Nephron (organoid): Measurements from ENCODE around the gene AFF1.
"Not testable (repeated sequence)": the region's sequence is repeated elsewhere in the genome, so short reads cannot be mapped to it uniquely, and the experiment has no call there.

Experiments
- H3K27ac Mint-ChIP-seq, 3 experiments: 2 replicates each; pipeline ENCODE4 v1.8.0; 2020; ENCODE audit warnings: mixed read lengths in 3 of 3, mild to moderate bottlenecking in 2 of 3, moderate library complexity in 1 of 3
- H3K27me3 Mint-ChIP-seq: 2 replicates; pipeline ENCODE4 v1.8.0; 2021; ENCODE audit warnings: low read depth, mild to moderate bottlenecking, moderate library complexity, mixed read lengths
- H3K36me3 Mint-ChIP-seq: 2 replicates; pipeline ENCODE4 v1.8.0; 2020; ENCODE audit warnings: low read depth, mixed read lengths
- H3K4me1 Mint-ChIP-seq: 2 replicates; pipeline ENCODE4 v1.8.0; 2020; ENCODE audit warnings: mixed read lengths
- H3K4me3 Mint-ChIP-seq, 3 experiments: 2 replicates each; pipeline ENCODE4 v1.8.0; 2020; ENCODE audit warnings: mild to moderate bottlenecking in 3 of 3, mixed read lengths in 3 of 3, moderate library complexity in 2 of 3
- H3K9me3 Mint-ChIP-seq: 2 replicates; pipeline ENCODE4 v1.8.0; 2020; ENCODE audit warnings: mixed read lengths
- TF ChIP-seq, protein P1 (sequence below), 3 experiments: fragments of 200-600 bp; sonication (generic); IDR thresholded peaks; one replicate each; pipeline ENCODE4 v1.5.0; 2021; ENCODE audit warnings: antibody characterized with exemption in 3 of 3; ENCODE audit not compliant: unreplicated experiment in 3 of 3

The AFF1 gene

DNA sequence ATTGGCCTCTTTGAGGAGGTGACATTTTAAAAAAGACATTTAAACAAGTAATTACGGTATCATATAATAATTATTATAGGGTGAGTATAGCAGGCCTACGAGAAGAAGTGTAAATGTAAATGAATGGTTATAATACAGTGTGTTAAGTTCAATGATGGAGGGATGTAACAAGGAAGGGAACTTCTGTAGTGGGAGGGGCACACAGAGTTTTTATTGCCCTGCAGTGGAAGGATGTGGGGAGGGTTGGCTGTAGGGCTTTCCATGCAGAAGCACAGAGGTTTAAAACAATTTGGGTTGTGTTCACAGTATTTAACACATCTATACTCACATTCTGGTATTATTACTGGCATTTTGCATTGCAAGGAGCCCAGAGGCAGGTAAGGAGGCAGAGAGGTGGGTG, 41.1 kb downstream of the AFF1 start:
- Mint-ChIP-seq H3K27me3 (no peaks in the 10 kb centered on the region), H3K36me3 (no peaks in the 10 kb centered on the region), H3K9me3 (no peaks in the 10 kb centered on the region), H3K4me1 (no peaks in the 10 kb centered on the region), H3K27ac (no peak overlapping the region), H3K4me3 (no peak overlapping the region)
- TF ChIP-seq, protein P1, sequence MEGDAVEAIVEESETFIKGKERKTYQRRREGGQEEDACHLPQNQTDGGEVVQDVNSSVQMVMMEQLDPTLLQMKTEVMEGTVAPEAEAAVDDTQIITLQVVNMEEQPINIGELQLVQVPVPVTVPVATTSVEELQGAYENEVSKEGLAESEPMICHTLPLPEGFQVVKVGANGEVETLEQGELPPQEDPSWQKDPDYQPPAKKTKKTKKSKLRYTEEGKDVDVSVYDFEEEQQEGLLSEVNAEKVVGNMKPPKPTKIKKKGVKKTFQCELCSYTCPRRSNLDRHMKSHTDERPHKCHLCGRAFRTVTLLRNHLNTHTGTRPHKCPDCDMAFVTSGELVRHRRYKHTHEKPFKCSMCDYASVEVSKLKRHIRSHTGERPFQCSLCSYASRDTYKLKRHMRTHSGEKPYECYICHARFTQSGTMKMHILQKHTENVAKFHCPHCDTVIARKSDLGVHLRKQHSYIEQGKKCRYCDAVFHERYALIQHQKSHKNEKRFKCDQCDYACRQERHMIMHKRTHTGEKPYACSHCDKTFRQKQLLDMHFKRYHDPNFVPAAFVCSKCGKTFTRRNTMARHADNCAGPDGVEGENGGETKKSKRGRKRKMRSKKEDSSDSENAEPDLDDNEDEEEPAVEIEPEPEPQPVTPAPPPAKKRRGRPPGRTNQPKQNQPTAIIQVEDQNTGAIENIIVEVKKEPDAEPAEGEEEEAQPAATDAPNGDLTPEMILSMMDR (IDR thresholded peaks at IDR 0.05; ENCODE audit: unreplicated experiment in 3 of 3) = no peak

DNA sequence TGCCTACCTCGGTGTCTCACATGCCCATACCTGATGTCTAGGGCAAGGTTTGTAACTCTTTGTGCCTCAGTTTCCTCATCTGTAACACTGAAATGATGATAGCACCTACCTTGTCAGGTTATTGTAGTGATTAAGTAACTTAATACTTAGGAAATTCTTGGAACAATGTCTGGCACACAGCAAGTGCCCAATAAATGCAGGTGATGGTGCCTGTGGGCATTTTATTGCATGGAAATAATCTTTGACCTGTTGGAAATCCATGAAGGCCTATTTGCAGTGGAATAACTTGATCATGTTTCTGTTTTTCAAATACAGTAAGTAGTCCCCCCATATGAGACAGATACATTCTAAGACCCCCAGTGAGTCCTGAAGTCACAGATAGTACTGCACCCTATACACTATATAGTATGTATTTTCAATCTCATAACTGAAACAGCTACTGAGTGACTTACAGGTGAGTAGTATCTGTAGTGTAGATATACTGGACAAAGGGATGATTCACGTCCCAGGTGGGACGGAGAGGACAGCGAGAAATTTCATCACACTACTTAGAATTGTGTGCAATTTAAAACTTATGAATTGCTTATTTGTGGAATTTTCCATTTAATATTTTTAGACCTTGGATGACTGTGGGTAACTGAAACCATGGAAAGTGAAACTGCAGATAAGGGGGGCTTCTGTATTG, 42.1 kb downstream of the AFF1 start:
- Mint-ChIP-seq H3K4me1 (no peaks in the 10 kb centered on the region), H3K36me3 (peaks cover 4% of the 10 kb centered on the region), H3K9me3 (no peaks in the 10 kb centered on the region), H3K4me3 (no peak overlapping the region), H3K27ac (no peak overlapping the region), H3K27me3 (no peaks in the 10 kb centered on the region)
- TF ChIP-seq, protein P1 (IDR thresholded peaks at IDR 0.05; ENCODE audit: unreplicated experiment in 3 of 3) = no peak

- Mint-ChIP-seq H3K27ac (no peak overlapping the region), H3K27me3 (no peaks in the 10 kb centered on the region)
Measured at GRCh38 chr4:86977621-86978184, 42.9 kb downstream of the AFF1 start.

GRCh38 chr4:86978709-86979108, 43.9 kb downstream of the AFF1 start:
- Mint-ChIP-seq H3K36me3 (peaks cover 10% of the 10 kb centered on the region), H3K27ac (no peak overlapping the region), H3K9me3 (no peaks in the 10 kb centered on the region), H3K4me1 (no peaks in the 10 kb centered on the region), H3K4me3 (no peak overlapping the region), H3K27me3 (no peaks in the 10 kb centered on the region)
- TF ChIP-seq, protein P1 (IDR thresholded peaks at IDR 0.05; ENCODE audit: unreplicated experiment in 3 of 3) = no peak

More at GRCh38 chr4:86977621-86978184, 42.9 kb downstream of the AFF1 start:
- no peaks in the 10 kb centered on the region for H3K9me3 Mint-ChIP-seq
- no peaks in the 10 kb centered on the region for H3K4me1 Mint-ChIP-seq
- H3K4me3 Mint-ChIP-seq = no peak overlapping the region
- TF ChIP-seq, protein P1 (IDR thresholded peaks at IDR 0.05; ENCODE audit: unreplicated experiment in 3 of 3) = no peak
- peaks cover 10% of the 10 kb centered on the region for H3K36me3 Mint-ChIP-seq

DNA sequence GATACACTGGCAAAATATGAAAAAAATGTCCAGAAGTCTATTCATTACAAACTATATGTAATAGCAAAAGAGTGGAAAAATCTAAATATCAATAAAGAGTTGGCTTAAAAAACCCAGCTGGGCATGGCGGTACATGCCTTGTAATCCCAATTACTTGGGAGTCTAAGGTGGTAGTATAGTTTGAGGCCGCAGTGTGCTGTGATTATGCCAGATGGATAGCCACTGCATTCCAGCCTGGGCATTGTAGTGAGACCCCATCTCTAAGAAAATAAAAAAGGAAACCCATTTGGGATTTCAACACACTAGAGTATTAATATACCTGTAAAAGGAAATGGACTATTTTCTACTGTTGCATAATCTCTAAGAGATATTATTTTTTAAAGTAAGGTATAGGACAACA, 45.4 kb downstream of the AFF1 start:
- no peaks in the 10 kb centered on the region for H3K9me3 Mint-ChIP-seq
- no peaks in the 10 kb centered on the region for H3K27me3 Mint-ChIP-seq
- TF ChIP-seq, protein P1 (IDR thresholded peaks at IDR 0.05; ENCODE audit: unreplicated experiment in 3 of 3) = no peak
- H3K4me3 Mint-ChIP-seq = no peak overlapping the region
- H3K36me3 Mint-ChIP-seq = peaks cover 10% of the 10 kb centered on the region
- no peaks in the 10 kb centered on the region for H3K4me1 Mint-ChIP-seq
- no peak overlapping the region for H3K27ac Mint-ChIP-seq

- Mint-ChIP-seq H3K9me3 (no peaks in the 10 kb centered on the region), H3K36me3 (peaks cover 10% of the 10 kb centered on the region), H3K27ac (no peak overlapping the region), H3K4me3 (no peak overlapping the region), H3K4me1 (no peaks in the 10 kb centered on the region), H3K27me3 (no peaks in the 10 kb centered on the region)
- TF ChIP-seq, protein P1 (IDR thresholded peaks at IDR 0.05; ENCODE audit: unreplicated experiment in 3 of 3) = no peak
Measured at GRCh38 chr4:86981789-86982188, 47.0 kb downstream of the AFF1 start.

GRCh38 chr4:86985852-86986251, 51.0 kb downstream of the AFF1 start:
- H3K27me3 Mint-ChIP-seq, H3K4me3 Mint-ChIP-seq, H3K9me3 Mint-ChIP-seq, H3K4me1 Mint-ChIP-seq, H3K27ac Mint-ChIP-seq: not testable (repeated sequence)
- H3K36me3 Mint-ChIP-seq = peaks cover 25% of the 10 kb centered on the region

- H3K36me3 Mint-ChIP-seq = peaks cover 21% of the 10 kb centered on the region
- not testable (repeated sequence) for H3K4me1 Mint-ChIP-seq, H3K27ac Mint-ChIP-seq, H3K9me3 Mint-ChIP-seq, H3K4me3 Mint-ChIP-seq, H3K27me3 Mint-ChIP-seq
Measured at GRCh38 chr4:86989658-86990057, 54.8 kb downstream of the AFF1 start.
